Skeletal muscle satellite cell (primary cell): ENCODE data around the gene FOXQ1.
A peak's percentile ranks its signal among the peaks of the same experiment; 100 is the strongest.

Experiments
- H3K27me3 ChIP-seq: 2 replicates; pipeline ENCODE4 v1.7.0; 2013; ENCODE audit warnings: low read length; ENCODE audit not compliant: control insufficient read depth, insufficient read depth
- H3K36me3 ChIP-seq: 2 replicates; pipeline ENCODE4 v1.7.0; 2013; ENCODE audit warnings: mild to moderate bottlenecking, control low read depth, low read length; ENCODE audit not compliant: insufficient read depth
- H3K4me1 ChIP-seq: 2 replicates; pipeline ENCODE4 v1.7.0; 2013; ENCODE audit warnings: low read length; ENCODE audit not compliant: control insufficient read depth, insufficient read depth
- H3K4me2 ChIP-seq: 2 replicates; pipeline ENCODE4 v1.7.0; 2013; ENCODE audit warnings: mild to moderate bottlenecking, low read length
- H3K4me3 ChIP-seq: 2 replicates; pipeline ENCODE4 v1.7.0; 2013; ENCODE audit warnings: low read length
- H3K9ac ChIP-seq: 2 replicates; pipeline ENCODE4 v1.7.0; 2013; ENCODE audit warnings: mild to moderate bottlenecking, low read depth, low read length, moderate library complexity
- H3K9me3 ChIP-seq: replicated peaks from 2 replicates; pipeline ENCODE4 v1.7.0; 2013; ENCODE audit warnings: mild to moderate bottlenecking, control low read depth, low read length

FOXQ1 gene

DNA sequence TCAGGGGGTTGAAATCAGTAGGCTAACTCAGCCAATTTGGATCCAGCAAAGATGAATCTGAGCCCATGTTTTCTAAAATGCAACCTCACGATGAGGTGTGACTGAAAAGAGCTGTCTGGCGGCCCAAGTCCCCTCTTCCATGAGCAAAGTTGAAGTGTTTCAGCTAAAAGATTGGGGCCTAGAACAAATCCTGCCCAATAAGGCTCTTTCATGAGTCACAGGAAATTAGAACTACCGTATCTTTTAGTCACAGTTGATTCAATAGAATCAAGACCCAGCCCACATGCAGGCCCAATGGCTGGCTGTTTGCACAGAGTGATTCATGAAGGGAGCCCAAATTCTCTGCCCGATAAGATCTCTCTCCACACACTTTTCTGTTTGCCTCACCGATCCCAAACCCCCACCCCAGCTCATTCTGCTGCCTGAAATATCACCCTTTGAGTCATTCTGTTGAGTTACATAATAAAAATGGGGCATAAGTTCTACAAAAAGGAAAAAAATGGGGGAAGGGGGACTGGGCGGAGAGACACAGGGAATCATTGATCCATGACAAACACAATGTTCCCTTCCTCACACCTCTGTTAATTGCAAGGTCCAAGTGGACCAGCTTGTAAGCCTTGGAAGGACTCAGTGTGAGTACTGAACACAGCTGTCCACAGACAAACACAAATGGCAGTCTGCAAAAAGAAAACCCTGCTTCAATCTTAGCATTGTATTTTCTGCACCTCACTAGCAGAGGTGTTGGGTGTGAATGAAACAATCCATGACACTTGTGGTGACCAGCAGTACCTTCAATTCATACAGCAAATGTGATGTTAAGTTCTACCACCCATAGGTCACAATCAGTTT, 13.8 kb downstream of the FOXQ1 start:
- peaks cover 15% of the 10 kb centered on the region for H3K4me1 ChIP-seq
- H3K36me3 ChIP-seq: no peaks in the 10 kb centered on the region
- H3K4me2 ChIP-seq: peak overlapping the region; percentile 57
- H3K27me3 ChIP-seq: no peaks in the 10 kb centered on the region
- H3K9me3 ChIP-seq: no peaks in the 10 kb centered on the region
- no peak overlapping the region for H3K9ac ChIP-seq
- no peak overlapping the region for H3K4me3 ChIP-seq

DNA sequence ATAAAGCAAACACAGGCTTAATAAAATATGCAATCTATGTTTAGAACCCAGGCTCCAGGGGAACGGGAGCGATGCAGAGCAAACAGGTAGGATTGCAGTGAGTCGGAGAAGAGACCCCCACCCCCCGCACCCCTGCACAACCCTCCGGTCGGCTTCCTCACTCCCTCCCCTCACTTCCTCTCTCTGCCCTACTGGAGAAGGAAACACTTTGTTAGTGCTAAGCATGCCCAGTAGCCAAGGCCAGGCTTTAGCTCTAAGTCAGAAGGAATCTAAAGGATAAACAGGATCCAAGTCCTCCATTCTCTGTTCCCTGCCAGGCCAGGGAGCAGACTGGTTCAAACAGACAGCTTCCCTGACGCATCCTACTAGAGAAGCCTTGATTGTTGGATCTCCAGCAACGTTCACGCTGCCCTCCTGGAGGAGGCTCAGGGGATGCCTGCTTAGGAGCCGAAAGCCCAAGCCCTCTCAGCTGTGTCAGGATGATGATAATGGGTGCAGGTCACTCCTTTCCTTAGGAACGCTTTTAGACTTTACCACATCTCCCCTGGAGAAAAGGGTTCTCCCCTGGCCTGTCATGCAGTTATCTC, 14.7 kb downstream of the FOXQ1 start:
- no peaks in the 10 kb centered on the region for H3K9me3 ChIP-seq
- peaks cover 15% of the 10 kb centered on the region for H3K4me1 ChIP-seq
- no peak overlapping the region for H3K4me2 ChIP-seq
- no peaks in the 10 kb centered on the region for H3K27me3 ChIP-seq
- no peaks in the 10 kb centered on the region for H3K36me3 ChIP-seq
- no peak overlapping the region for H3K4me3 ChIP-seq
- H3K9ac ChIP-seq: no peak overlapping the region

DNA sequence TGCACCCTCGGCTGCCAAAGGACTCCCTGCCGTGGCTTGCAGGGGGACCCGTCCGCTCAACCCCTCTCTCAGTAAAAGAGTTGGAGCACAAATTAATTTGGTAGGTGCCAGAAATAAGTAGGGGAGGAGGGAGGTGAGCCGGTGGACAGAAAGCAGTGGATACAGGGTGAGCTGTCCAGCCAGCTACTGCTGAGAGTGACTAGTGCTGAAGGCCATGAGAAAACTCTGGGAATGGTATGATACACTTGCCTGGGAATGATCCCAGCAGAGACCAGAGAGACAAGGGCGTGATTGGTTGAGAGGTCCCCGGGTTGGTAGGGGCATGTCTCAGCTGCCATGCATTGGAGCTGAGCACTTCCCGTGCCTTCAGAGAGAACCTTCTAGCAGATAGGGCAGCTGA, 15.7 kb downstream of the FOXQ1 start:
- no peaks in the 10 kb centered on the region for H3K9me3 ChIP-seq
- no peaks in the 10 kb centered on the region for H3K36me3 ChIP-seq
- no peak overlapping the region for H3K4me2 ChIP-seq
- no peaks in the 10 kb centered on the region for H3K27me3 ChIP-seq
- H3K4me3 ChIP-seq: no peak overlapping the region
- no peak overlapping the region for H3K9ac ChIP-seq
- H3K4me1 ChIP-seq: peaks cover 15% of the 10 kb centered on the region

DNA sequence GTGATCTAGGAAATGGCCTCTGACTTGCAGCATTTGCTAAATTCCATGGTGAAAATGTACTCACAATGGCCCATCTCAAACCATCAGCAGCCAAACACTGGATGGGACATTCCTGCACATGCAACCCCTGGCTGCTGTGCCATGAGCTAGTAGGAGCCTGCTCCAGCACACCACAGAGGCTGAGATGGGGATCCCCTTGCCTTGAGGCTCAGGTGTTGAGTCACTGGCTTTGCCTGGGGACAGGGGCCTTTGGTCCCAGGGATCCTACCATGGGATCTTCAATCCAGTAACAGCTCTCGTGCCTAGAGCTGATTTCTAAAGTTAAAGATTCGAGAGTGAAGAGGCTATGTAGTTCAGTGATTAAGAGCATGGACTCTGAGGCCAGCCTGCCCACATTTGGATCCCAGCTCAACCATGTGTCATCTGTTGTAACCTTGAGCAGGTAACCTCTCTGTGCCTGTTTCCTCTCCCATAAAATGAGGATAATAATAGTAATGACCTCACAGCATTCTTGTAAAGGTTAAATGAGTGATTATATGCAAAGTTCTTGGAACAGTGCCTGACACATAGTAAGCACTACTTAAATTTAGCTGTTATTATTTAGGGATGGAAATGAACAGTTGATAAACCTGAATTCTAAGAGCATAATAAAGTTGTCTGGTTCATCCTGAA, 16.4 kb downstream of the FOXQ1 start:
- Histone ChIP-seq H3K9ac (no peak overlapping the region), H3K4me3 (no peak overlapping the region), H3K4me1 (peaks cover 13% of the 10 kb centered on the region), H3K36me3 (no peaks in the 10 kb centered on the region), H3K27me3 (no peaks in the 10 kb centered on the region), H3K4me2 (no peak overlapping the region), H3K9me3 (no peaks in the 10 kb centered on the region)

DNA sequence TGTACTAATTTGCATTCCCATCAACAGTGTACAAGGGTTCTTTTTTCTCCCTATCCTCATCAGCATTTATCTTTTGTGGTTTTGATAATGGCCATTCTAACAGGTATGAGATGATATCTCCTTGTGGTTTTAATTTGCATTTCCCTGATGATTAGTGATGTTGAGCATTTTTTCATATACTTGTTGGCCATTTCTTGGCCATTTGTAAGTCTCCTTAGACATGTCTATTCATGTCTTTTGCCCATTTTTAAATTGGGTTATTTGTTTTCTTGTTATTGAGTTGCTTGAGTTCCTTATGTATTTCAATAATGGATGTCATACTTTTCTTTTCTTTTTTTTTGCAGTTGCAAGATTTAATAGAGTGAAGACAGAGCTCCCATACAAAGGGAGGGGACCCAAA, 17.8 kb downstream of the FOXQ1 start:
- Histone ChIP-seq H3K4me3 (no peak overlapping the region), H3K9me3 (no peaks in the 10 kb centered on the region), H3K4me2 (no peak overlapping the region), H3K36me3 (no peaks in the 10 kb centered on the region), H3K4me1 (peaks cover 13% of the 10 kb centered on the region), H3K9ac (no peak overlapping the region), H3K27me3 (peaks cover under 1% of the 10 kb centered on the region)

DNA sequence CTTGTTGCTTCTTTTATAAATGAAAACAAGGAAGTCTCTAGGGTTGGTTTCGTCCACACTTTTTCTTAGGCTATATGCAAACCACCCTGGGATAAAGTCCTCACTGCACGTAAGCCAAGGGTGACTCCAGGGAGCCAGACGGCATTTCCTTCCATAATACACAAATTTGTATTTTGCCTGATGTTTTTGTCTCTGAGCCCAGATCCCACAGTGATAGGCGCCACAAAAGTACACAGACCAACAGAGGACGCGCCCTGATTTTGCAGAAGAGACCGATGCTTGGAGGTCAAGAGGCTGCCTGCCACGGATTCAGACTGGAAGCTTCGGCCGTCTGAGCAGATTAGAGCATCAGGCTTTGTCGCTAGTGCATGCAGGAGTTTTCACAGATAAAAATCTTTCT, 22.8 kb downstream of the FOXQ1 start:
- H3K4me3 ChIP-seq: no peak overlapping the region
- H3K9ac ChIP-seq: no peak overlapping the region
- peaks cover 3% of the 10 kb centered on the region for H3K27me3 ChIP-seq
- peaks cover 7% of the 10 kb centered on the region for H3K4me1 ChIP-seq
- no peak overlapping the region for H3K4me2 ChIP-seq
- no peaks in the 10 kb centered on the region for H3K36me3 ChIP-seq
- H3K9me3 ChIP-seq: no peaks in the 10 kb centered on the region

DNA sequence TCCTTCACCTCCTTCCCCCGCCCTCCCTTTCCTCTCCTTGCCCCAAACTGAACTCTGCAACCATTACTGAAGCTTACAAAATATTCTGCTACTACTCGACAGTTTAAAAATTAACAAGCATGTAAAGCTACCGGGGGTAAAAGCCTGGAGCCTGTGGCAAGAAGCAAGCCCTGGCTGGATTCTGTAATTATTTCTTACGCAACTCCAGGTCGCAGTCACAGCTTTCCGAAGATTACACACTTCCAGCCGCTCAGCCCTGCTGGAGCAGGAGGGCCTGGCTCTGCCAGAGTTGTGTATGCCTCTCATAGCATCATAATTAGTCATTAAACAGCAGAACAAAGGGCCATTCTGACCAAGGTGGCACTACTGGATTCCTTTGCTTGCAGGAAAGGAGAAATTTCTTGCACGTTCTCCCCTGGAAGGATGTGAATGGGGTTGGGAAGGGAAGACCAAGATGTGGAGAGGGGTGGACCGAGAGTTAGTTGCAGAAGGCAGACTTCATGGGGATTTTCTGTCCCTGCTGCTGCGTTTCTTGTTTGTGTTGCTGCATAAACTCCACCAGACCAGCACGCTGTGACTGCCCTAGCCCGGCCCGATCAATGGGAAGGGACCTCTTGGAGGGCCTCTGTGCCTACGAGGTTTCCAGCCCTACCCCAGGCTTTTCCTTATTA, 23.6 kb downstream of the FOXQ1 start:
- no peak overlapping the region for H3K9ac ChIP-seq
- peaks cover 7% of the 10 kb centered on the region for H3K4me1 ChIP-seq
- H3K4me2 ChIP-seq: peak overlapping the region; percentile 36
- H3K27me3 ChIP-seq: peaks cover 3% of the 10 kb centered on the region
- H3K36me3 ChIP-seq: no peaks in the 10 kb centered on the region
- H3K9me3 ChIP-seq: no peaks in the 10 kb centered on the region
- no peak overlapping the region for H3K4me3 ChIP-seq

DNA sequence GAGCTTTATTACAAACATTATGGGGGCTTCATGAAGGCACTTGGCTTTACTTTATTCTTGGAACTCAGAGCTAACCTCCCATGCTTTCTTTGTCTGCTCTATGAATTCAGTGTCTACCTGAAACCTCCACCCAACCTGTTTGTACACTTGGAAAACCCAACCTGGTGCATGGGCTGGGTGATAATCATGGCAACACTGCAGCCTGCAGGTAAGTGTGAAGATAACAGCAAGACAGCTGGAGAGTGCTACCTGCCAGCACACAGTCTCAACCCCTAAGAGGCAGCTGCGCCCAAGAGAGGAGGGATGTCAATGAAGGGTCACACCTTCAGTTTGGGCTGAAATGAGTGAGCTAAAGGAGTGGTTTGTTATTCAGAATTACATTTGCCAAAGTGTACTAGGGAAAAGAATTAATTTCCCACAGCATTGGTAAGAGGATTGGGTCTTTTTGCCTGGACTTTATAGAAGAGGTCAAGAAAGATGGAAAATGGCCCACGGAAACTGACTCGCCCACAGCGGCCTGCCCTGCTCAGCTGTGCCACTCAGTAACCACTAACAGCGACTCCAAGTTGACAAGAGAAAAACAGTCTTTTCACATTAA, 24.4 kb downstream of the FOXQ1 start:
- Histone ChIP-seq H3K4me3 (no peak overlapping the region), H3K27me3 (peaks cover 6% of the 10 kb centered on the region), H3K4me1 (peaks cover 7% of the 10 kb centered on the region), H3K36me3 (no peaks in the 10 kb centered on the region), H3K9ac (no peak overlapping the region), H3K9me3 (no peaks in the 10 kb centered on the region), H3K4me2 (no peak overlapping the region)

DNA sequence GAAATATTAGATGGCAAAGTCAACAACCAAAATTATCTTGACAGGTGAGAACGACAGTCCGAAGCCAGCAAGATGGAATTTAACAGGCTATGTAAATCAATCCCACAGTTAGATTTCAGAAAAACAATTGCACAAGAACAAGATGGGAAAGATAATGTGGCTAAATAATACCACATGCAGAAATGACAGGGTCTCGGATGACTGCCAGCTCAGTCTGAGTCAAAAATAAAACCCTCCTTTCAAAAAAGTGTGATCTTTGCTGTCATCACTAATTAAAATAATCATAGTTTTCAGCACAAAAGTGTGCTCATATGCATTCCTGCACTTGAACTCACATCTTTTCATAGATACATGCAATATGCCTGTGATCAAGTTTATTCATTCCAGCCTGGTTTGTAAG, 25.9 kb downstream of the FOXQ1 start:
- no peak overlapping the region for H3K9ac ChIP-seq
- peaks cover 7% of the 10 kb centered on the region for H3K27me3 ChIP-seq
- H3K4me1 ChIP-seq: peaks cover 7% of the 10 kb centered on the region
- H3K9me3 ChIP-seq: no peaks in the 10 kb centered on the region
- H3K4me3 ChIP-seq: no peak overlapping the region
- no peak overlapping the region for H3K4me2 ChIP-seq
- no peaks in the 10 kb centered on the region for H3K36me3 ChIP-seq

DNA sequence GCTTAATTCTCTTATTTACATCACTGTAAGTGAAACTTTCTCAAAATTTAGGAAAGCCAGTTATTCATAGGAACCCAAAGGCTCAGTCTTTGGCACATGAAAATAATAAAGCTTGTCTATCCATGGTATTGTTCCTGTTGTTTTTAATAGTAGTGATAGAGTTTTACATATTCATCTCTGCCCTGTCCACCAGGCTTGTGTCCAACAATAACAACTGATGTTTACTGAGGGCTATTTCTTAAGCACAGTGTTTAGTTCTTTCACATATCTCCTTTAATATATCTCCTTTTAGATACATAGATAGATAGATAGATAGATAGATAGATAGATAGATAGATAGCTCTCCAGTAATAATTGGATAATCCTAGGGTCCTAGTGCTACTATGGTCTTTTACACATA, 34.2 kb downstream of the FOXQ1 start:
- no peaks in the 10 kb centered on the region for H3K4me1 ChIP-seq
- no peak overlapping the region for H3K4me2 ChIP-seq
- no peak overlapping the region for H3K9ac ChIP-seq
- no peaks in the 10 kb centered on the region for H3K36me3 ChIP-seq
- peaks cover 6% of the 10 kb centered on the region for H3K27me3 ChIP-seq
- no peak overlapping the region for H3K4me3 ChIP-seq
- no peaks in the 10 kb centered on the region for H3K9me3 ChIP-seq

DNA sequence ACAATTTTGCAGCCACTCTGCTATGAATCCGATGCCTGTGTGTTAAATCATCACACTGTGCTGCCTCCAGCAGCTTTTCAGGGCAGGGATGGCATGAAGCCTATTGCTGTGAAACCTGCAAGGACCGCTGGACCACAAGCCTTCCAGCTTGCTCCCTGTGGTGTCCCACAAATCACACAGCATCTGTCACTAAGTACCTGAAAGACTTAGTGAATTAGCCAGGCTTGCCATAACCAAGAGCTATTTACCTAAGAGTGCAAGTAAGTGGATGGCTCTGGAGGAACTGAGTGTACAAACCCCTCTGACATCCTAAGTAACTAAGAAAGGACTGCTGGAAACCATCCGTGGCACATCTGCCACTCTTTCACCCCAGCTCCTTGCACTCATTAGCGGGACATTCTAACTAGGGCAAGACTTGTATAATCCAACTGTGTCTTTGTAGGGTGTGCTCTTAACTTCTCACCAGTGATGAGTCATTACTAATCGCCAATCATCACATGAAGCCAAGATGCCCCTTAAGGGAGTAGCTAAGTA, 34.7 kb downstream of the FOXQ1 start:
- H3K4me3 ChIP-seq: no peak overlapping the region
- H3K27me3 ChIP-seq: peaks cover 3% of the 10 kb centered on the region
- H3K9me3 ChIP-seq: no peaks in the 10 kb centered on the region
- H3K36me3 ChIP-seq: no peaks in the 10 kb centered on the region
- H3K9ac ChIP-seq: no peak overlapping the region
- no peaks in the 10 kb centered on the region for H3K4me1 ChIP-seq
- no peak overlapping the region for H3K4me2 ChIP-seq
